Panc1 (cell line): ENCODE data around the gene PRKACG. TPM values are rescaled to one million over a fixed set of nuclear protein-coding genes. Genes with fewer than 3 reads are reported as not detected.
A peak's percentile ranks its signal among the peaks of the same experiment; 100 is the strongest.

ENCODE experiments used
- ATAC-seq: fragments of 200-7000 bp; cut with Tn5 transposase; 2 replicates; pipeline ENCODE4 v1.9.1; 2020; ENCODE audit warnings: mild to moderate bottlenecking, moderate library complexity
- BruUV-seq: library from RNA; stranded (reverse); fragments of 400-500 nt; replicated peaks from 2 replicates; lab custom pipeline; 2021; lab: Mats Ljungman, UMichigan
- CTCF ChIA-PET: fragments of 300-600 bp; sonication (Branson Sonifier 250); formaldehyde crosslinking; loops from one replicate; lab custom pipeline; 2022; ENCODE audit warnings: antibody characterized with exemption; lab: Charles Lee
- POLR2A ChIA-PET: fragments of 300-600 bp; sonication (Branson Sonifier 250); formaldehyde crosslinking; loops from one replicate; lab custom pipeline; 2022; ENCODE audit warnings: antibody characterized with exemption; lab: Charles Lee
- DNase-seq: peaks from one replicate; pipeline ENCODE4 v3.0.0-alpha.2; 2010; ENCODE audit warnings: low read depth, low spot score
- H3K27ac ChIP-seq: 2 replicates; pipeline ENCODE4 v1.5.1; 2011; ENCODE audit warnings: mild to moderate bottlenecking, low read length, inconsistent platforms
- H3K27me3 ChIP-seq: fragments of 200-500 bp; sonication (Bioruptor generic); 2 replicates; pipeline ENCODE4 v1.6.0; 2014; ENCODE audit warnings: low read length, inconsistent platforms; ENCODE audit not compliant: control insufficient read depth, insufficient read depth
- H3K36me3 ChIP-seq: fragments of 200-500 bp; sonication (Bioruptor generic); 2 replicates; pipeline ENCODE4 v1.5.1; 2014; ENCODE audit warnings: inconsistent platforms, mild to moderate bottlenecking, low read length, moderate library complexity; ENCODE audit not compliant: control insufficient read depth, insufficient read depth
- H3K4me1 ChIP-seq: 2 replicates; pipeline ENCODE4 v1.5.1; 2011; ENCODE audit warnings: inconsistent platforms, mild to moderate bottlenecking, low read length, moderate library complexity; ENCODE audit not compliant: control insufficient read depth, insufficient read depth
- H3K4me3 ChIP-seq, 2 experiments: 2 replicates each; pipeline ENCODE4 v1.5.1; 2011 to 2012; ENCODE audit warnings: low read depth in 2 of 2, low read length in 2 of 2, mild to moderate bottlenecking in 2 of 2, inconsistent platforms in 1 of 2, moderate library complexity in 1 of 2
- H3K9me3 ChIP-seq: fragments of 200-500 bp; sonication (Bioruptor generic); 2 replicates; pipeline ENCODE4 v1.5.1; 2014; ENCODE audit warnings: low read depth, mild to moderate bottlenecking, inconsistent platforms, low read length, moderate library complexity; ENCODE audit not compliant: control insufficient read depth, insufficient read depth
- POLR2AphosphoS5 ChIP-seq: IDR thresholded peaks from 2 replicates; pipeline ENCODE4 v1.6.1; 2012; ENCODE audit warnings: mild to moderate bottlenecking, low read depth, low read length, moderate library complexity
- SIN3A ChIP-seq: IDR thresholded peaks from 2 replicates; pipeline ENCODE4 v1.6.1; 2012; ENCODE audit warnings: low read depth, mild to moderate bottlenecking, low read length, moderate library complexity, borderline replicate concordance; ENCODE audit not compliant: insufficient read depth
- TCF7L2 ChIP-seq: IDR thresholded peaks from 2 replicates; pipeline ENCODE4 v1.6.1; 2011; ENCODE audit warnings: mild to moderate bottlenecking, low read depth, low read length, inconsistent platforms
- in situ Hi-C: cut with HindIII; loops from 2 replicates; pipeline ENCODE4 v1.10.0; 2016; ENCODE audit warnings: low sequenced_read_pairs, low pct_unique_long_range_greater_than_20kb
- intact Hi-C: fragments of 100-400 bp; cut with micrococcal nuclease; formaldehyde crosslinking; loops from one replicate; pipeline ENCODE4 v1.10.0; 2022; ENCODE audit not compliant: unreplicated experiment
- total RNA-seq: library from RNA; stranded (reverse); gene quantifications from one replicate; pipeline ENCODE4 v1.2.1, GENCODE V29; 2021; ENCODE audit not compliant: unreplicated experiment
- TF ChIP-seq, protein P1 (sequence below): fragments of 450-650 bp; IDR thresholded peaks from 2 replicates; pipeline ENCODE4 v1.5.1; 2017; ENCODE audit warnings: mild to moderate bottlenecking
- TF ChIP-seq, protein P2 (sequence below), 2 experiments: IDR thresholded peaks; 2 replicates each; pipeline ENCODE4 v1.6.1; 2011 to 2012; ENCODE audit warnings: low read depth in 2 of 2, control low read depth in 1 of 2, low read length in 1 of 2, mild to moderate bottlenecking in 1 of 2, moderate library complexity in 1 of 2; ENCODE audit not compliant: insufficient read depth in 1 of 2

Gene PRKACG
- total RNA-seq, 1 experiment from 2014 or later: not detected

DNA sequence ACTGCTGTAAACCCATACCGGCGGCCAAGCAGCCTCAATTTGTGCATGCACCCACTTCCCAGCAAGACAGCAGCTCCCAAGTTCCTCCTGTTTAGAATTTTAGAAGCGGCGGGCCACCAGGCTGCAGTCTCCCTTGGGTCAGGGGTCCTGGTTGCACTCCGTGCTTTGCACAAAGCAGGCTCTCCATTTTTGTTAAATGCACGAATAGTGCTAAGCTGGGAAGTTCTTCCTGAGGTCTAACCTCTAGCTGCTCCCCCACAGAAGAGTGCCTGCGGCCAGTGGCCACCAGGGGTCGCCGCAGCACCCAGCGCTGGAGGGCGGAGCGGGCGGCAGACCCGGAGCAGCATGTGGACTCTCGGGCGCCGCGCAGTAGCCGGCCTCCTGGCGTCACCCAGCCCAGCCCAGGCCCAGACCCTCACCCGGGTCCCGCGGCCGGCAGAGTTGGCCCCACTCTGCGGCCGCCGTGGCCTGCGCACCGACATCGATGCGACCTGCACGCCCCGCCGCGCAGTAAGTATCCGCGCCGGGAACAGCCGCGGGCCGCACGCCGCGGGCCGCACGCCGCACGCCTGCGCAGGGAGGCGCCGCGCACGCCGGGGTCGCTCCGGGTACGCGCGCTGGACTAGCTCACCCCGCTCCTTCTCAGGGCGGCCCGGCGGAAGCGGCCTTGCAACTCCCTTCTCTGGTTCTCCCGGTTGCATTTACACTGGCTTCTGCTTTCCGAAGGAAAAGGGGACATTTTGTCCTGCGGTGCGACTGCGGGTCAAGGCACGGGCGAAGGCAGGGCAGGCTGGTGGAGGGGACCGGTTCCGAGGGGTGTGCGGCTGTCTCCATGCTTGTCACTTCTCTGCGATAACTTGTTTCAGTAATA is 21.8 kb upstream of the PRKACG start, which contains the start of gene FXN:
Gene FXN, plus strand, starts transcription at position 315 of the 871 bp plus-strand sequence. Its CDS starts 31 bp downstream, at position 346.
- Histone ChIP-seq H3K27ac (peak within 1 kb of the TSS; percentile 62), H3K9me3 (no peaks in the 10 kb centered on the region), H3K4me3 (peak within 1 kb of the TSS; percentile 78 to 84), H3K36me3 (no peaks in the 10 kb centered on the region; the same call in 1 of the 2 replicates), H3K27me3 (no peaks in the 10 kb centered on the region), H3K4me1 (no peaks in the 10 kb centered on the region)
- intact Hi-C loops (no loop called here), in situ Hi-C loops (no loop called here)
- BruUV-seq: no TSS peak
- POLR2A ChIA-PET: interaction anchor here (0.5 kb wide), 1 partner anchor 693 kb away, joined by 3 read pairs; no protein-coding TSS in a partner anchor
- ATAC-seq (peak; percentile 99), DNase-seq (peak; percentile 38)
- TF ChIP-seq SIN3A (peak; percentile 74; the same call in 1 of the 2 replicates), TCF7L2 (no peak), POLR2AphosphoS5 (peak; percentile 65; the same call in 1 of the 2 replicates)
- TF ChIP-seq, protein P1, sequence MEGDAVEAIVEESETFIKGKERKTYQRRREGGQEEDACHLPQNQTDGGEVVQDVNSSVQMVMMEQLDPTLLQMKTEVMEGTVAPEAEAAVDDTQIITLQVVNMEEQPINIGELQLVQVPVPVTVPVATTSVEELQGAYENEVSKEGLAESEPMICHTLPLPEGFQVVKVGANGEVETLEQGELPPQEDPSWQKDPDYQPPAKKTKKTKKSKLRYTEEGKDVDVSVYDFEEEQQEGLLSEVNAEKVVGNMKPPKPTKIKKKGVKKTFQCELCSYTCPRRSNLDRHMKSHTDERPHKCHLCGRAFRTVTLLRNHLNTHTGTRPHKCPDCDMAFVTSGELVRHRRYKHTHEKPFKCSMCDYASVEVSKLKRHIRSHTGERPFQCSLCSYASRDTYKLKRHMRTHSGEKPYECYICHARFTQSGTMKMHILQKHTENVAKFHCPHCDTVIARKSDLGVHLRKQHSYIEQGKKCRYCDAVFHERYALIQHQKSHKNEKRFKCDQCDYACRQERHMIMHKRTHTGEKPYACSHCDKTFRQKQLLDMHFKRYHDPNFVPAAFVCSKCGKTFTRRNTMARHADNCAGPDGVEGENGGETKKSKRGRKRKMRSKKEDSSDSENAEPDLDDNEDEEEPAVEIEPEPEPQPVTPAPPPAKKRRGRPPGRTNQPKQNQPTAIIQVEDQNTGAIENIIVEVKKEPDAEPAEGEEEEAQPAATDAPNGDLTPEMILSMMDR: peak; percentile 96
- TF ChIP-seq, protein P2, sequence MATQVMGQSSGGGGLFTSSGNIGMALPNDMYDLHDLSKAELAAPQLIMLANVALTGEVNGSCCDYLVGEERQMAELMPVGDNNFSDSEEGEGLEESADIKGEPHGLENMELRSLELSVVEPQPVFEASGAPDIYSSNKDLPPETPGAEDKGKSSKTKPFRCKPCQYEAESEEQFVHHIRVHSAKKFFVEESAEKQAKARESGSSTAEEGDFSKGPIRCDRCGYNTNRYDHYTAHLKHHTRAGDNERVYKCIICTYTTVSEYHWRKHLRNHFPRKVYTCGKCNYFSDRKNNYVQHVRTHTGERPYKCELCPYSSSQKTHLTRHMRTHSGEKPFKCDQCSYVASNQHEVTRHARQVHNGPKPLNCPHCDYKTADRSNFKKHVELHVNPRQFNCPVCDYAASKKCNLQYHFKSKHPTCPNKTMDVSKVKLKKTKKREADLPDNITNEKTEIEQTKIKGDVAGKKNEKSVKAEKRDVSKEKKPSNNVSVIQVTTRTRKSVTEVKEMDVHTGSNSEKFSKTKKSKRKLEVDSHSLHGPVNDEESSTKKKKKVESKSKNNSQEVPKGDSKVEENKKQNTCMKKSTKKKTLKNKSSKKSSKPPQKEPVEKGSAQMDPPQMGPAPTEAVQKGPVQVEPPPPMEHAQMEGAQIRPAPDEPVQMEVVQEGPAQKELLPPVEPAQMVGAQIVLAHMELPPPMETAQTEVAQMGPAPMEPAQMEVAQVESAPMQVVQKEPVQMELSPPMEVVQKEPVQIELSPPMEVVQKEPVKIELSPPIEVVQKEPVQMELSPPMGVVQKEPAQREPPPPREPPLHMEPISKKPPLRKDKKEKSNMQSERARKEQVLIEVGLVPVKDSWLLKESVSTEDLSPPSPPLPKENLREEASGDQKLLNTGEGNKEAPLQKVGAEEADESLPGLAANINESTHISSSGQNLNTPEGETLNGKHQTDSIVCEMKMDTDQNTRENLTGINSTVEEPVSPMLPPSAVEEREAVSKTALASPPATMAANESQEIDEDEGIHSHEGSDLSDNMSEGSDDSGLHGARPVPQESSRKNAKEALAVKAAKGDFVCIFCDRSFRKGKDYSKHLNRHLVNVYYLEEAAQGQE (IDR thresholded peaks at IDR 0.05; ENCODE audit: insufficient read depth in 1 of 2, low read depth in 2 of 2, low read length in 1 of 2): no peak
- CTCF ChIA-PET: interaction anchor here (0.6 to 0.8 kb wide), 2 partner anchors 158 kb away, joined by 3 to 5 read pairs; no protein-coding TSS in a partner anchor

DNA sequence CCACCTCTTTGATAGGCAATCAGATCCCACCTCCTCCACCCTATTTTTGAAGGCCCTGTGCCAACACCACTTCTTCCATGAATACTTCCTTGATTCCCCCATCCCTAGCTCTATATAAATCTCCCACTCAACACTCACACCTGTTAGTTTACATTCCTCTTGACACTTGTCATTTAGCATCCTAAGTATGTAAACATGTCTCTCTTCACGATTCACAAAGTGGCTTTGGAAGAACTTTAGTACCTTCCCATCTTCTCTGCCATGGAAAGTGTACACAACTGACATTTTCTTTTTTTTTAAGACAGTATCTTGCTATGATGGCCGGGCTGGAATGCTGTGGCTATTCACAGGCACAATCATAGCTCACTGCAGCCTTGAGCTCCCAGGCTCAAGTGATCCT is 20.2 kb upstream of the PRKACG start:
- BruUV-seq: no TSS peak
- Histone ChIP-seq H3K36me3 (no peaks in the 10 kb centered on the region; the same call in 1 of the 2 replicates), H3K4me1 (no peaks in the 10 kb centered on the region), H3K27ac (no peak overlapping the region), H3K9me3 (no peaks in the 10 kb centered on the region), H3K27me3 (no peaks in the 10 kb centered on the region), H3K4me3 (no peak overlapping the region)
- ChIA-PET CTCF (interaction anchor here (0.7 kb wide), 1 partner anchor 10 kb away, joined by 4 read pairs; no protein-coding TSS in a partner anchor), POLR2A (no interaction called here)
- in situ Hi-C loops: no loop called here
- no peak for DNase-seq
- intact Hi-C loops: no loop called here
- no peak for ATAC-seq
- TF ChIP-seq TCF7L2 (no peak), POLR2AphosphoS5 (no peak), SIN3A (no peak)
- TF ChIP-seq, protein P1: no peak
- TF ChIP-seq, protein P2 (IDR thresholded peaks at IDR 0.05; ENCODE audit: insufficient read depth in 1 of 2, low read depth in 2 of 2, low read length in 1 of 2): no peak
